Fibroblast of skin of left quadriceps (primary cell): Measurements from ENCODE around the gene EXOSC7.
"Not testable (repeated sequence)": the region's sequence is repeated elsewhere in the genome, so short reads cannot be mapped to it uniquely, and the experiment has no call there.

Experiments
- DNase-seq, 2 experiments: peaks; one replicate each; pipeline ENCODE4 v3.0.0-alpha.2; 2013; ENCODE audit warnings: low read depth in 2 of 2

Gene EXOSC7

GRCh38 chr3:44976002-44976815, at the start of gene EXOSC7, which contains the start of gene ZDHHC3:
Gene EXOSC7, plus strand, starts transcription at chr3:44976244. Its CDS starts 34 bp downstream, at chr3:44976278.
Gene ZDHHC3, minus strand, starts transcription at chr3:44976174. Its CDS starts 16,738 bp downstream, at chr3:44959436.
- peak; percentile 66 to 70 for DNase-seq

DNA sequence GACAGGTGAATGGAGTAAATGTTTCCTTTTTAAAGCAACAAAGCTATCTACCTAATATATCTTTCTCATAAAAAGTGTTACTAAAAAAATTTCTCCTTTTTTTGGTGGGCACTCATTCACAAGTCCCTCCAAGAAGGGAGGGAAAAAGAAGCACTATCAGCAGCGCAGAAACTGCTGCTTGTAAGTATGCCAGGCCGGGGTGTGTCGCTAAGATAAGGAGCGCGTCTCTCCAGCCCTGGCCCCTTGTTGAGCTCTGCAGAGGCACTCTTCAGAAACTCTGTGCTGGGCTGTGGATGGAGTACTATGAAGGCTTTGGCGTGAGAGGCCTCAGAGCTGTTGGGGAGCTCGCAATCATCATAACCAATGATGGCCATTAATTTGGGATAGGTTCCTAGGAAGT, 49.1 kb upstream of the EXOSC7 start:
- no peak for DNase-seq

DNA sequence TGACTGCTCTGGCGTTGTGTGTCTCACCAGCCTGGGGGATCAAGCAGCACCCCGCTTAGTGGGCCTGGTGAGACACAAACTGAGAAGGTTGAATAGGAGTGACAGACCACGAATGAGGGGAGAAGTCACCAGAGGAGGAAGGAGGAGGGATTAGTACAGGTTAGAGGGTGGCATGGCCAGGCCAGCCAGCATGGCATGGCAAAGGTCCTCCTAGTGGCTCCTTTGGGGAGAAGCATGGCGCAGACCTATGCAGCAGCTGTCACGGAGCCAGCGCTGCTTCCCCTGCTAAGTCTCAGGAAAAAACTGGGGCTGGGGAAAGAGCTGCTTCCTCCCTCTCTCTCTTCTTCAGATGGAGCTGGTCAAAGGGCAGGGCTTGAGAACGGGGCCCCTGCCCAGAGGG, 48.7 kb upstream of the EXOSC7 start:
- DNase-seq: no peak

GRCh38 chr3:44929782-44930181, 46.3 kb upstream of the EXOSC7 start:
- no peak for DNase-seq

DNA sequence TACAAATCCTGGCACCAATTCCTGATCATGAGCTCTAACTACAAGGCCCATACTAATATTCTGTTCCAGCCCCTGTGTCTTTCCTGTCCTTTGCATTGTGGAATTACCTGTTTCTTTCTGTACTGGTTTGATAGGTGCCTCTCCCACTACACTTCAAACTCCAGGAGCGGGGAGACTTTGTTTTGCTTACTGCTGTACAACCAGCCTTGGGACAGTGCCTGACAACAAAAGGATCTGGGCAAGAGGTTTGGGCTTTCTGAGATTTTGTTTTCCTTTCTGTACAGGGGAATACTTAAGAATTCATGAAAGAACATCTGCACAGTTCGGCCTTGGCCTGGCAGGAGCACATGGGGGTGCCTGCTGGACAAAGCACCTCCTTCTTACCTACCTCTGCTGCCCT, 45.1 kb upstream of the EXOSC7 start:
- no peak for DNase-seq

GRCh38 chr3:44931791-44932190, 44.3 kb upstream of the EXOSC7 start:
- DNase-seq: no peak

DNA sequence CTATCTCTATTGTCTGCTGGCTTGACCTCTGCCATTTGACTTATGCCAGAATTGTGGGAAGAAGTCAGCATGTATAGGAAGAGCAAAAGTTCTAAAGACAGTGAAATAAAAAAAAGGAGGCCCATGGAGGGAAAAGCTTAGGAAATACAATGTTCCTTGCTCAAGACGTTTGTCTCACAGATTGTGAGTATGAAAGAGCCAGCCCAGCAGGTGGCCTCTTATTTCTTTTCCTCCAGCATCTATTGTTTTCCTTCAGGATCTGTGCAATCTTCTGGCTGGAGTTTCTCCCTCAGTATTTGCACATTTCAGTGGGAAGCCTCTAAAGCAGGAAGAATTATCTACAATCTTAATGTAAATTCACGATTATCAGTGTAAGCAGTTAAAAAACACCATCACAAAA, 43.8 kb upstream of the EXOSC7 start:
- DNase-seq: no peak

- no peak for DNase-seq
Observed at GRCh38 chr3:44932986-44933944, 42.8 kb upstream of the EXOSC7 start.

GRCh38 chr3:44939581-44940036, 36.4 kb upstream of the EXOSC7 start:
- no peak for DNase-seq

GRCh38 chr3:44942202-44942921, 33.7 kb upstream of the EXOSC7 start:
- peak in 1 of 2 experiments; percentile 8 for DNase-seq

GRCh38 chr3:44948239-44948638, 27.8 kb upstream of the EXOSC7 start:
- DNase-seq: no peak

DNA sequence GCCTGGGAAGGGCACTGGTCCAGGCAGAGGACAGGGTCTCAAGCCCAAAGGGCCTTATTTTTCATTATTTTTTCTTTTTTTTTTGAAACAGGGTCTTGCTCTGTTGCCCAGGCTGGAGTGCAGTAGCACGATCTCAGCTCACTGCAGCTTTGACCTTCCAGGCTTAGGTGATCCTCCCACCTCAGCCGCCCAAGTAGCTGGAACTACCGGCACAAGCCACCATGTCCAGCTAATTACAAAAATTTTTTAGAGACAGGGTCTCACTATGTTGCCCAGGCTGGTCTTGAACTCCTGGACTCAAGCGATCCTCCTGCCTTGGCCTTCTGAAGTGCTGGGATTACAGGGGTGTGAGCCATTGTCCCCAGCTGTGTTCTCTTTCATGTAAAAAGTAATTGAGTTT, 26.3 kb upstream of the EXOSC7 start:
- not testable (repeated sequence) for DNase-seq

- DNase-seq: no peak
Observed at GRCh38 chr3:44950275-44950734, 25.7 kb upstream of the EXOSC7 start.

- DNase-seq: no peak
Observed at GRCh38 chr3:44952689-44953088, 23.4 kb upstream of the EXOSC7 start.

DNA sequence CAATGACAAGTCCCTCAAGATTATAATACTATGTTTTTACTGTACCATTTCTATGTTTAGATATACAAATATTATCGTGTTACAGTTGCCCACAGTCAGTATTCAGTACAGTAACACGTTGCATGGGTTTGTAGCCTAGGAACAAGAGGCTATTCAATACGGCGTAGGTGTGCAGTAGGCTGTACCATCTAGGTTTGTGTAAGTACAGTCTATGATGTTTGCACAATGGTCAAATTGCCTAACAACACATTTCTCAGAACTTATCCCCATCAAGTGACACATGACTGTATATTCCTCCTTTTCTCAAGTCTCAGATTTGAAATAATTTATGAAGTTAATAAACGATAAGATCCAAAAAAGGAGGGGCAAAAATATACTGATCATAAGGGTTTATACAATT, 21.7 kb upstream of the EXOSC7 start:
- DNase-seq: no peak

GRCh38 chr3:44954962-44955361, 21.1 kb upstream of the EXOSC7 start:
- DNase-seq: no peak

DNA sequence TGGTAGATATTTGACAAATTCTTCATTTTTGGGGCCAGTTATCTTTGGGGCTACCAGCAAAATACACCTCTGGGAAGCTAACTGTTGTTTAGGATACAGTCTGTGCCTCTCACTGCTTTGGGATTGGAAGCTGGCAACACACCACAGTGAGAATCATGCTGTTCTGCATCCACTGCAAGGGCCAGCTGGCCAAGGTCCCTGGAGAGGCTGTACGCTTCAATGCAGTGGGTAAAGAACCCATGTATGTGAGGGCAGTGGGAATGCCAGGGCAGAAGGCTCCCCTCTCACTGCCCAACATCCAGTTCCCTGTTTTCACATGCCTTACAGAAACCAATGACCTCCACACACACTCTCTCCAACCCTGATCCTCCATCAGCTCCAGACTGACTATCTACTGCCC, 20.1 kb upstream of the EXOSC7 start:
- no peak for DNase-seq

DNA sequence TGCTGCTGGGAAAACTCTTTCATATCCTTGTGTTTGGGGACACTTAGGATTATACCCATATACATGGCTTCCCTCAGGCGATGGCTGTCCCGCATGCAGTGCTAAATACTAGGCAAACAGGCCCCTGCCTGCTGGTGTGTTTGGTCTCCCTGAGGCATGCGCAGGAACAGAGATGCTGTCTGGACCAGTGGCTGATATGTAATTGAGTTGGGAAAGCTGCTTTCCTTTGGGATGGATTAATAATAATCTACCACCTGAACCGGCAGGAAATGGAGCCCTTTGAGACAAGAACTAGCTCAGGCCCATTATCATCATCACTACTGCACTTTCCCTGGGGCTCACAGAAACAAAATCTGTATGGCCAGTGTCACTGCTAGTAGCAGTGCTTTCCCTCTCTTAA, 18.1 kb upstream of the EXOSC7 start:
- no peak for DNase-seq

DNA sequence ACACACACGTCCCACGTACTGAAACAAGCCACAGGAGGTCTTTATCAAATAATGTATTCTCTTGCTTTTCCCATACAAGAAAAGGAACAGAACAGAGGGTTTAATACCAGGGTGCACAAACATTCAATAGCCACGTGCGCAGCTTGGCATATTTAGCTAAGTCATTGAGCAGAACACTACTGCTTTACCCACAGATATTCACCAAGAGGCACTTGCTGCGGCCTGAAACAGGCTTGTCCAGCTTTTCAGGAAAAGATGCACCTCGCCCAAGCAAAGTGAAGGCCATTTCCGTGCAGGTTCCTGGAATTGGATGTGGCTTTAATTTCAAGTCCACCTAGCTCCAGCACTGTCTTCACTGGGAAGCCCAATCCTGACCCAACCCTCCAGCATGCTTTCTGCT, 17.7 kb upstream of the EXOSC7 start:
- DNase-seq: no peak

DNA sequence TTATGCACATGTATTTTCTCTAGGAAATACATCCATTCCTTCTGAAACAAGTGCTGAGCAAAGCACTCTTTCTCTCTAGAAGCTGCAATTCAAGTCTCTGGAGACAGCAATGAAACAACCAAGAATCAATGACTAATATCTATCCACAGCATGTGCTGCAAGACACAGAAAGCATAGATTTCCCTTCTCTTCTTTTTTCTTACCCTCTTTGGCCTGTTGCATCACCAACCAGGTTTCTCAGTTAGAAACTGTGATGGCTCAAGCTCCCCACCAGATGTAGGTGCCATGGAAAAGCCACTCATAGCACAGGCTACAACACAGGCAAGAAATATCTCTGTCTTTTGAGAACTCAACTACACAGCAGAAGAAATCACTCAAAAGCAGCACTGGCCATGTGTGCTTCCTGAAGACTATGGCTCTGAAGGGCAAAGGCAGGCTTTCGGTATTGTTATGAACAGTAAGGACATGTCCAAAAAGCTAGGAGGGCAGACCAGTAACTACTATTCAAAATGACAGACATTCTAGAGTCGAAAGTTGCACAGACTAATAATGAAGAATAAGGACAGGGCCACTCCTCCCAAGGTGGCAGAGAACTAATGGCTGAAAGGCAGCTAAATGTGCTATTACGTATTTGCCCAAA, 15.5 kb upstream of the EXOSC7 start:
- DNase-seq: peak; percentile 8 to 10

GRCh38 chr3:44961888-44962287, 14.2 kb upstream of the EXOSC7 start:
- DNase-seq: no peak
